Heart right ventricle (tissue), 16 donors: ENCODE results near the gene TMEM91. TPM values are rescaled to one million over a fixed set of nuclear protein-coding genes. Genes with fewer than 3 reads are reported as not detected.

Experiments used
- ATAC-seq, 8 donors: fragments of 200-7000 bp; cut with Tn5 transposase; one replicate each; pipeline ENCODE4 v1.9.1; 2020; ENCODE audit warnings: mild to moderate bottlenecking in 8 of 8, moderate library complexity in 8 of 8, moderate number of reproducible peaks in 1 of 8
- DNase-seq, 2 donors: peaks; one replicate each; pipeline ENCODE4 v3.0.0-alpha.2; 2020
- H3K27ac ChIP-seq, 10 donors: fragments of 200-600 bp; sonication (generic) in 2 of 10; one replicate each; pipeline versions ENCODE4 v1.5.0 to v1.8.0; 2020 to 2022; ENCODE audit warnings: mild to moderate bottlenecking in 3 of 10
- H3K27me3 ChIP-seq, 7 donors: fragments of 200-600 bp; one replicate each; pipeline ENCODE4 v1.8.0; 2021 to 2022; ENCODE audit warnings: mild to moderate bottlenecking in 2 of 7
- H3K36me3 ChIP-seq, 9 donors: fragments of 200-600 bp; sonication (generic) in 1 of 9; one replicate each; pipeline versions ENCODE4 v1.5.0 to v1.8.0; 2020 to 2022; ENCODE audit warnings: mild to moderate bottlenecking in 2 of 9
- H3K4me1 ChIP-seq, 9 donors: fragments of 200-600 bp; sonication (generic) in 1 of 9; one replicate each; pipeline versions ENCODE4 v1.5.0 to v1.8.0; 2020 to 2022; ENCODE audit warnings: mild to moderate bottlenecking in 4 of 9
- H3K4me3 ChIP-seq, 10 donors: fragments of 200-600 bp; sonication (generic) in 2 of 10; one replicate each; pipeline versions ENCODE4 v1.5.0 to v1.8.0; 2020 to 2022; ENCODE audit warnings: mild to moderate bottlenecking in 7 of 10, moderate library complexity in 2 of 10
- H3K9me3 ChIP-seq, 11 donors: fragments of 200-600 bp in 10 of 11; sonication (generic) in 2 of 11; one replicate each; pipeline versions ENCODE4 v1.5.0 to v1.8.0; 2013 to 2022; ENCODE audit warnings: mild to moderate bottlenecking in 2 of 11, control low read depth in 1 of 11, moderate library complexity in 1 of 11
- WGBS, 2 donors: extraction: QIAGEN DNeasy Blood & Tissue Kit; methylation state at CpG; one replicate each; pipeline ENCODE4 v1.1.7; 2013; ENCODE audit warnings: inconsistent platforms in 1 of 2; 5-methylcytosine and 5-hydroxymethylcytosine counted together
- intact Hi-C, 10 donors: fragments of 100-400 bp; cut with DNase I; formaldehyde crosslinking; loops; one replicate each; pipeline versions ENCODE4 v1.11.1 to v1.14.2; 2022
- polyA plus RNA-seq, 2 donors: library from polyadenylated mRNA; stranded (reverse); fragments of 200-250 nt; gene quantifications; one replicate each; pipeline ENCODE4 v1.2.3, GENCODE V29; 2013
- total RNA-seq, 10 donors: library from RNA; stranded (reverse); fragmentation: NEBNext Ultra II Directional in 3 of 10; extraction: Animal tissue kit (Norgen Biotek cat#: 25700) in 3 of 10; gene quantifications; one replicate each; pipeline versions ENCODE4 v1.2.1 to v1.2.4, GENCODE V29; 2021 to 2023
- TF ChIP-seq, protein P1 (sequence below), 9 donors: fragments of 200-600 bp; sonication (generic) in 2 of 9; IDR thresholded peaks; one replicate each; pipeline versions ENCODE4 v1.5.0 to v1.8.0; 2021 to 2022; ENCODE audit warnings: antibody characterized with exemption in 9 of 9, mild to moderate bottlenecking in 5 of 9, moderate library complexity in 1 of 9
- donor health status: Arrhythmogenic right ventricular cardiomyopathy.
- donor health status: ischemic (EF 13 %, LVEDD 7.1; RV severe dilation, severe dysfunction).
- donor health status: healthy with polysubstance abuse.
- donor health status: DM: no; HTN: yes; CAD: no.
- donor health status: DM: no; HTN: no; CAD: no.
- donor health status: ischemic (EF 25% LVEDD 6.9; RV normal size, moderate dysfunction).
- donor health status: ischemic (EF 25% LVEDD 5.7; RV mildly dilated, moderate dysfunction).
- donor health status: healthy.
- donor health status: DM: yes; HTN: yes; CAD: no.
- donor health status: Ischemic cardiomyopathy.
- donor health status: ischemic (EF 35%, LVEDD 5.7; RV mildly dilated, moderate dysfunction).
- donor health status: nonischemic (EF 11% LVEDD 7.7; RV severe dilation, severe dysfunction).
- donor health status: DM: yes; HTN: yes; CAD: no.
- donor health status: PGD.
- donor health status: ischemic (EF 29% LVEDD 5.4; RV normal size, mild dysfunction).
- donor health status: nonischemic (EF 23%, LVEDD 6.1; RV moderate dilation, normal function).

The TMEM91 gene
- total and polyA plus RNA-seq, 12 donors: 1.2 to 11.3 (median 2.1) TPM

- intact Hi-C loops: no loop called here
- ATAC-seq (no peak), DNase-seq (no peak)
- Histone ChIP-seq H3K4me1 (peaks cover 11 to 71% (median 30%) of the 10 kb centered on the region in 9 donors), H3K27ac (no peak overlapping the region), H3K4me3 (no peak overlapping the region), H3K36me3 (peaks cover 0 to 81% (median 5%) of the 10 kb centered on the region in 9 donors), H3K9me3 (no peaks in the 10 kb centered on the region), H3K27me3 (no peaks in the 10 kb centered on the region)
- TF ChIP-seq, protein P1, sequence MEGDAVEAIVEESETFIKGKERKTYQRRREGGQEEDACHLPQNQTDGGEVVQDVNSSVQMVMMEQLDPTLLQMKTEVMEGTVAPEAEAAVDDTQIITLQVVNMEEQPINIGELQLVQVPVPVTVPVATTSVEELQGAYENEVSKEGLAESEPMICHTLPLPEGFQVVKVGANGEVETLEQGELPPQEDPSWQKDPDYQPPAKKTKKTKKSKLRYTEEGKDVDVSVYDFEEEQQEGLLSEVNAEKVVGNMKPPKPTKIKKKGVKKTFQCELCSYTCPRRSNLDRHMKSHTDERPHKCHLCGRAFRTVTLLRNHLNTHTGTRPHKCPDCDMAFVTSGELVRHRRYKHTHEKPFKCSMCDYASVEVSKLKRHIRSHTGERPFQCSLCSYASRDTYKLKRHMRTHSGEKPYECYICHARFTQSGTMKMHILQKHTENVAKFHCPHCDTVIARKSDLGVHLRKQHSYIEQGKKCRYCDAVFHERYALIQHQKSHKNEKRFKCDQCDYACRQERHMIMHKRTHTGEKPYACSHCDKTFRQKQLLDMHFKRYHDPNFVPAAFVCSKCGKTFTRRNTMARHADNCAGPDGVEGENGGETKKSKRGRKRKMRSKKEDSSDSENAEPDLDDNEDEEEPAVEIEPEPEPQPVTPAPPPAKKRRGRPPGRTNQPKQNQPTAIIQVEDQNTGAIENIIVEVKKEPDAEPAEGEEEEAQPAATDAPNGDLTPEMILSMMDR (IDR thresholded peaks at IDR 0.05): no peak
- WGBS, 2 donors: 93% methylated on average over 16 of the region's 16 CpGs
These were observed 44.3 kb upstream of the TMEM91 start for GRCh38 chr19:41332000-41332399.

DNA sequence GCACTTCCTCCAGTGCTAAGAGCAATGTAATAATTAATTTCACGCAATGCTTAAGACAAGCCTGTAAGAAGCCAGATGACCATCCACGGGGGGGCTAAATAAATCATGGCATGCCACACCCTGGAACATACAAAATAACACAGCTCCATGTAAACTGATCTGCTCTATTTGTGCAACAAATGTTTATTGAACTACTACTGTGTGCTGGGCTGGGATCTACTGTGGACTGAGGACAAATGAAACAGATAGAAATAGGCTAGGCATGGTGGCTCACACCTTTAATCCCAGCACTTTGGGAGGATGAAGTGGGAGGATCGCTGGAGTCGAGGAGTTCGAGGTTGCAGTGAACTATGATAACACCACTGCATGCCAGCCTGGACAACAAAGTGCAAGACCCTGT, 43.9 kb upstream of the TMEM91 start:
- intact Hi-C loops: no loop called here
- Histone ChIP-seq H3K27ac (no peak overlapping the region), H3K36me3 (peaks cover 0 to 86% (median 5%) of the 10 kb centered on the region in 9 donors), H3K27me3 (no peaks in the 10 kb centered on the region), H3K4me3 (no peak overlapping the region), H3K9me3 (no peaks in the 10 kb centered on the region), H3K4me1 (peaks cover 9 to 71% (median 27%) of the 10 kb centered on the region in 9 donors)
- ATAC-seq: no peak
- TF ChIP-seq, protein P1 (IDR thresholded peaks at IDR 0.05): no peak
- no peak for DNase-seq
- 90 to 93% methylated on average over 5 of the region's 5 CpGs for WGBS, 2 donors

DNA sequence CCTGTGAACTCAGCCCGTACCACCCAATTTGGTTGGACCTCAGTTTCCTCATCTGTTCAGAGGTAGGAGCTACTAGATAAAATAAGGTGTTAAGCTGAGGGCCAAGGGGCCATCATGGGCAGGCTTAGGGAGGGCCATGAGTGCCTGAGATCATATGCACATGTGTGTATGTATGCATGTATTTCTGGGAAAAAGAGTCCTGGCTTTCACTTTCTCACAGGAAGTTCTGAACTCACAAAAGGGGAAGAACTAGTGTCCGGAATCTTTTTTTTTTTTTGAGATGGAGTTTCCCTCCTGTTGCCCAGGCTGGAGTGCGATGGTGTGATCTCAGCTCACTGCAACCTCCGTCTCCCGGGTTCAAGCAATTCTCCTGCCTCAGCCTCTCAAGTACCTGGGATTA, 41.5 kb upstream of the TMEM91 start:
- Histone ChIP-seq H3K9me3 (no peaks in the 10 kb centered on the region), H3K27ac (peak overlapping the region in 6 of 10 donors; percentile 30 to 79 (median 65)), H3K4me3 (peak overlapping the region in 1 of 10 donors; percentile 14), H3K4me1 (peaks cover 0 to 48% (median 11%) of the 10 kb centered on the region in 9 donors), H3K27me3 (no peaks in the 10 kb centered on the region), H3K36me3 (peaks cover 0 to 96% (median 5%) of the 10 kb centered on the region in 9 donors)
- TF ChIP-seq, protein P1 (IDR thresholded peaks at IDR 0.05): no peak
- DNase-seq (no peak), ATAC-seq (peak in 7 of 8 donors; percentile 28 to 66 (median 48))
- intact Hi-C loops: no loop called here
- whole genome bisulfite sequencing, 2 donors: 61 to 70% methylated on average over 5 of the region's 5 CpGs

GRCh38 chr19:41335467-41335866, 40.9 kb upstream of the TMEM91 start:
- WGBS, 2 donors: 95 to 97% methylated on average over 10 of the region's 10 CpGs
- no peaks in the 10 kb centered on the region for H3K27me3 ChIP-seq
- H3K9me3 ChIP-seq: no peaks in the 10 kb centered on the region
- DNase-seq: no peak
- intact Hi-C loops: no loop called here
- peaks cover 0 to 41% (median 11%) of the 10 kb centered on the region in 9 donors for H3K4me1 ChIP-seq
- no peak for ATAC-seq
- H3K36me3 ChIP-seq: peaks cover 0 to 96% (median 6%) of the 10 kb centered on the region in 9 donors
- H3K4me3 ChIP-seq: no peak overlapping the region
- TF ChIP-seq, protein P1 (IDR thresholded peaks at IDR 0.05): no peak
- peak overlapping the region in 5 of 10 donors; percentile 30 to 79 (median 64) for H3K27ac ChIP-seq
